Endometrial microvascular endothelial cells (primary cell): ENCODE measurements around the gene MRPL51. TPM values are rescaled to one million over a fixed set of nuclear protein-coding genes. Genes with fewer than 3 reads are reported as not detected.
"Not testable (repeated sequence)": the region's sequence is repeated elsewhere in the genome, so short reads cannot be mapped to it uniquely, and the experiment has no call there.

ENCODE experiments used
- in situ Hi-C: cut with HindIII; loops from 2 replicates; pipeline ENCODE4 v1.10.0; 2017; ENCODE audit warnings: low sequenced_read_pairs, low pct_unique_long_range_greater_than_20kb; ENCODE audit errors: inconsistent ontology term
- total RNA-seq: library from RNA; depleted of rRNA; stranded (reverse); fragments of >200 nt; gene quantifications from one replicate; pipeline ENCODE4 v1.2.3, GENCODE V29; 2015; ENCODE audit errors: inconsistent ontology term

Gene MRPL51
- total RNA-seq, result 108 TPM

- in situ Hi-C loops, result no loop called here
Measured at GRCh38 chr12:6492838-6493496, at the start of gene MRPL51. TSS of gene MRPL51 (minus strand) at chr12:6493262. CDS start at chr12:6493136, 126 bp downstream.

- in situ Hi-C loops, result no loop called here
Measured at GRCh38 chr12:6542209-6543009, 49.3 kb upstream of the MRPL51 start.

GRCh38 chr12:6541371-6542165, 48.5 kb upstream of the MRPL51 start:
- in situ Hi-C loops, result no loop called here

- in situ Hi-C loops, result no loop called here
Measured at GRCh38 chr12:6540181-6540877, 47.3 kb upstream of the MRPL51 start.

GRCh38 chr12:6539707-6540134, 46.7 kb upstream of the MRPL51 start:
- in situ Hi-C loops, result no loop called here

- in situ Hi-C loops, result no loop called here
Measured at GRCh38 chr12:6539314-6539682, 46.2 kb upstream of the MRPL51 start.

- in situ Hi-C loops, result no loop called here
Measured at GRCh38 chr12:6538420-6539313, 45.6 kb upstream of the MRPL51 start.

- in situ Hi-C loops, result not testable (repeated sequence)
Measured at GRCh38 chr12:6537580-6538419, 44.7 kb upstream of the MRPL51 start.

GRCh38 chr12:6536894-6537579, 44.0 kb upstream of the MRPL51 start:
- in situ Hi-C loops, result no loop called here

- in situ Hi-C loops, result no loop called here
Measured at GRCh38 chr12:6535960-6536847, 43.1 kb upstream of the MRPL51 start.

- in situ Hi-C loops, result no loop called here
Measured at GRCh38 chr12:6535697-6535946, 42.6 kb upstream of the MRPL51 start.

GRCh38 chr12:6534945-6535696, 42.1 kb upstream of the MRPL51 start:
- in situ Hi-C loops, result no loop called here

- in situ Hi-C loops, result no loop called here
Measured at GRCh38 chr12:6534695-6534944, 41.6 kb upstream of the MRPL51 start.

- in situ Hi-C loops, result no loop called here
Measured at GRCh38 chr12:6533923-6534694, 41.0 kb upstream of the MRPL51 start, which contains the start of gene GAPDH. TSS of gene GAPDH (plus strand) at chr12:6534517. CDS start at chr12:6534833, 316 bp downstream.

- in situ Hi-C loops, result no loop called here
Measured at GRCh38 chr12:6533653-6533922, 40.5 kb upstream of the MRPL51 start.
